Left kidney (tissue), 2 donors: ENCODE results near the gene COQ7. TPM values are rescaled to one million over a fixed set of nuclear protein-coding genes. Genes with fewer than 3 reads are reported as not detected.
A peak's percentile ranks its signal among the peaks of the same experiment; 100 is the strongest.

Experiments
- DNase-seq: peaks from one replicate; pipeline ENCODE4 v3.0.0-alpha.2; 2013
- polyA plus RNA-seq: library from polyadenylated mRNA; unstranded; fragments of 120-200 nt; gene quantifications from one replicate; pipeline ENCODE4 v1.2.1, GENCODE V29; 2013; ENCODE audit not compliant: insufficient read length

The COQ7 gene
- polyA plus RNA-seq, 1 donor, result 36.3 TPM

DNA sequence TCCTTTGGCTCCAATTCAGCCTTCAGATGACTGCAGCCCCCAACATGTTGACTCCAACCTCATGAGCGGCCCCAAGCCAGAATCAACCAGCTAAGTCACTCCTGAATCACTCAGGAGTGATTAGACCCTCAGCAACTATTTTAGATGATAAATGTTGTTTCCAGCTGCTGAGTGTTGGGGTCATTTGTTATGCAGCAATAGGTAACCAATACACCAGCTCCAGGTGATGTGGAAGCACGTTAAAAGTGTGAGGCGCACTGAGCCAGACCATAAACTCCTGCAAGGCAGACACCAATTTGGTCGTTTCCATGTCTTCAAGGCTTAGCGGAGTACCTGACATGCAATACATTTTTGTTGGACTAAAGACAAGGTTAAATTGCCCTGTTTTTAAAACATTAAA, 17.5 kb downstream of the COQ7 start:
- no peak for DNase-seq

DNA sequence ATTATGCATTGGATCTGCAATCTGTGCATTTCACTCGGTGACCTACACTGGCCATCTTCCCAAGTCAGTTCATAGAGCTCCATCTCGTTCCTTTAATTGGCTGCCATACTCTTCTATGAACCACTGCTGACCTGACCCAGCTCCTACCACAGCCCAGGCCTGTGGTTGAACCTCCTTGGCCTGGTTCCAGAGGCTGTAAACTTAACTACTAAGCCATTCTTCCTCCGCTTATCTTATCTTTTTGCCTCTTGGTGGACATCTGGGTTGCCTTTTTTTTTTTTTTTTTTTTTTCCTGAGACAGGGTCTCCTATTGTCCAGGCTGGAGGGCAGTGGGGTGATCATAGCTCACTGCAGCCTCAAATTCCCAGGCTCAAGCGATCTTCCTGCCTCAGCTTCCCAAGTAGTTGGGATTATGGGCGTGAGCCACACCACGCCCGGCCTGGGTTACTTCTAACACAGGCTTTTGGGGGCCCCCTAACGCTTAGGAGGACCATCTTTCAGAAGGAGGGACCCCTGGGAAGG, 18.3 kb downstream of the COQ7 start:
- DNase-seq, result no peak

DNA sequence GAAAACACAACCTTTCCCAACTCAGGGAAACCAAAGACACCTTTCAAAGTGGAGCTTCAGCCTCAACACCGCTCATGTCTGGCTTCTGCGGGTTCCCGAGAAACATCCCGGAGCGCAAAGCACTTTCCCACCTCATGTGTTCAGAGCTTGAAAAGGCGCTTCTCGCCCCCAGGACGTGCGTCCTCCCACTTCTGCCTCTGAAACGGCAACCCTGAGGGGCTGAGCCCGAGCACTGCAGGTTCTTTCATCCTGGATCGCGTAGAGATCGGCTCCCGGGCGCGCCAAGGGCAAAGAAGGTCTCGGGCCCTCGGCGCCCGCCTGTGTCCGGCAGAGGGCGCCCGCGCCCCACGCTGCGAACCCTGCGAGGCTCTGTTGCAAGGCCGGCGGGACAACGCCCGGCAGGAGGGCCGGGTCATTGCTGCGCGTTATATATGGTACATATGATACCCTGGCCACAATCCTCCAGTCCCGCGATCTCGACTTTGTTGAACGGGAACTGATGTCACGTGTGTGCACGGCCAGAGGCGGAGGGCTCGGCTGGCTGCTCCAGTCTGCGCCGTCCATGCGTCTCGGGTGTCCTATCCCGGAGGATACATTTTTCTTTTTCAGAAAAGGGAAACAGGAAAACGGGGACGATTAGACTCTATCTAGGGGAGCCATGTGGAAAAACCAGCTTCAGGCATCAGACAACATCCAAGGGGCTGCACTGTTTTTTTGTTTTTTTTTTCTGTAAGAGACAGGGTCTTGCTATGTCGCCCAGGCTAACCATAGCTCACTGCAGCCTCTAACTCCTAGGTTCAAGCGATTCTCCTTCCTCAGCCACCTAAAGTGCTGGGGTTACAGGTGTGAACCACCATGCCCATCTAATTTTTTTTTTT, 19.1 kb downstream of the COQ7 start:
- DNase-seq, result peak; percentile 86

- DNase-seq, result no peak
Observed at GRCh38 chr16:19088341-19088916, 21.0 kb downstream of the COQ7 start.

- no peak for DNase-seq
Observed at GRCh38 chr16:19089410-19089955, 22.1 kb downstream of the COQ7 start.

- no peak for DNase-seq
Observed at GRCh38 chr16:19090916-19091315, 23.5 kb downstream of the COQ7 start.

DNA sequence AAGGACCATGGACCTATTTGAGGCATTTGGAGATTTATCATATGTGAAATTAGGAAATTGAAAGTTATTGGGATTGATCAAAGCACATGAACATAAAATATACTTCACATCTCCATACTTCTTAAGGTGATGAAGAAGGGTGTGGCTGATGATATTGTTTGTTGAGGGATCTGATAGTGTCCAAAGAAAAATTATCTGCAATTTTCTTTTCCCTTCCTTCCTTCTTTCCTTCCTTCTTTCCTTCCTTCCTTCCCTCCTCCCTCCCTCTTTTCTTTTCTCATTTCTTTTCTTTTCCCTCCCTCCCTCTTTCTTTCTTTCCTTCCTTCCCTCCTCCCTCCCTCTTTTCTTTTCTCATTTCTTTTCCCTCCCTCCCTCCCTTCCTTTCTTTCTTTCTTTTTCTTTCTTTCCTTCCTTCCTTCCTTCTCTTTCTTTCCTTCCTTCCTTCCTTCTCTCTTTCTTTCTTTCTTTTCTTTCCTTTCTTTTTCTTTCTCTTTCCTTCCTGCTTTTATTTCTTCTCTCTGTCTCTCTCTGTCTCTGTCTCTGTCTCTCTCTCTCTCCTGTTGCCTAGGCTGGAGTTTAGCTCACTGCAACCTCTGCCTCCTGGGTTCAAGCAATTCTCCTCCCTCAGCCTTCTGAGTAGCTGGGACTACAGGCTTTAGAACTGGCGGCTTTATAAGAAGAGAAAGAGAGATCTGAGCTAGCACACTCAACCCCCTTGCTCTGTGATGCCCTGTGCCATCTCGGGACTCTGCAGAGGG, 25.4 kb downstream of the COQ7 start:
- DNase-seq, result no peak

- DNase-seq, result no peak
Observed at GRCh38 chr16:19093631-19094541, 26.5 kb downstream of the COQ7 start.

DNA sequence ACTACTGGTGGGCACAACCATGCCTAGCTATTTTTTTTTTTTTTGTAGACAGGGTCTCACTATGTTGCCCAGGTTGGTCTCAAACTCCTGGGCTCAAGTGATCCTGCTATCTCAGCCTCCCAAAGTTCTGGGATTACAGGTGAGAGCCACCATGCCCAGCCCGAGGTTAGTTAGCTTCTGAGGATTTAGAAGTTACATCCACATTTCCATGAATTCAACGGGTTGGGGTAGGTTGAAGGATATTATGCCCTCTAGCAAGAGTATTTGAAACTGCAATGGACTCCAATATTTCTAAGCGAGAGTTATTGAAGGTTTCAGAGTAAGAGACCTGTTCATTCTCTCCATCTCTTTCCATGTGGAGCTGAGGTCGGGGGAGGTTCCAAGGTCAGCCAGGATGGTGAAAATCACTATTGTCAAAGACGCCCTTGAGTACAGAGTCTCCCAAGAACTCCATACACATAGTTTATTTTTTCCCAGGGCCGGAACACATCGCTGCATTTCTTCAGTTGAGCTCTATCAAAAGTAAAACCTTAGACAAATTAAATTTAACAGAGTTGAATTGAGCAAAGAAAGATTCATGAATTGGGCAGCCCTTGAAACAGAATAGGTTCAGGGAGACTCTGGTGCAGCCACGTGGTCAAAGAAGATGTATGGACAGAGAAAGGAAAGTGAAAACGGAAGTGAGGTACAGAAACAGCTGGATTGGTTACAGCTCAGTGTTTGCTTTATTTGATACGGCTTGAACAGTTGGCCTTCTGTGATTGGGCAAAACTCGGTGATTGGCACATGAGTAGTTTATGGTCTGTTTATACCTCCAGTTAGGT, 27.3 kb downstream of the COQ7 start:
- DNase-seq, result no peak

- no peak for DNase-seq
Observed at GRCh38 chr16:19095654-19096053, 28.2 kb downstream of the COQ7 start.

GRCh38 chr16:19098173-19098572, 30.8 kb downstream of the COQ7 start:
- DNase-seq, result no peak

DNA sequence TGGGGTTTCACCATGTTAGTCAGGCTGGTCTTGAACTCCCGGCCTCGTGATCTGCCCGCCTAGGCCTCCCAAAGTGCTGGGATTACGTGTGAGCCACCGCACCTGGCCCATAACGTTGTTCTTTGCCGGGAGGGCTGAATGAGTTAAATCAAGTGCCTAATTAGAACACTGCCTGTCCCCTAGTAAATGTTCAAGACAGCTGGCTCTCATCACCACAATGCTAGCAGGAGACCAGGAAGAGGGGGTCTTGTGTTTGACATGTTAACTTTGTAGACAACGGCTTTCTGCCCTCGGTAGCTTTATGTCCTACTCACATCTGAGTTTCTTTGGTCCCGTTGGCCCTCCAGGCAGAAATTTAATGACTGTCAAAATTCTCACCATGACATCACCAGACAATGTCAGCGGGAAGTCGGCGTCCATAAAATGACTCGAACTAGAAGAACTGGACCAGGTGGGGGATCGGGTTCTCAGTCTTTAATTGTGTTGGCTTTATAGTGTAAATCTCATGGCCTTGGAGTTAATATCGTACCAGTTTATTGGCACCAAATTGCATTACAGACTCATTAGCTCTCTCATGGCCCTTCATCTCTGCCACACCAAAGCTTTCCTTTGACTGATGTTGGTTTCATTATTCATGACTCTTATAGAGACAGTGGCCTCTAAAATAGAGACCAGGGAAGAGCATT, 34.9 kb downstream of the COQ7 start:
- DNase-seq, result peak; percentile 47

DNA sequence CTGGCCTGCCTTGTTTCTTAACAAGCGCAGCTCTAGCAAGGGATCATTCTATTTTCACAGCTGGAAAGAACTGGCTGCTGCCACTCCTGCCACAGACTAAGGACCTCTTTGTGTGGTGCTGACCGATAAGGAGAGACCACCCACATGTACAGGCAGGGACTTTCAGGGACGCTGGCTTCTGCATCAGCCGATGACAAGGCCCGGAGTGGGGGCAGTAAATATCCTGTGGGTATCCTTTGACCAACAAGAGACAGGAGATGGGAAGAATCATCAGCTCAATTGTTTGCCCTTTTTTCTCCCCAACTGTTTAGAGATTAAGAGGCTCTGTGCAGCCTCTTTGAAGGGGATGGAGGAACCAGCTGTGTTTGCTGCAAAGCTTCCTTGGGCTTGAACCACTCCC, 37.2 kb downstream of the COQ7 start:
- no peak for DNase-seq

GRCh38 chr16:19105131-19105530, 37.7 kb downstream of the COQ7 start:
- no peak for DNase-seq

DNA sequence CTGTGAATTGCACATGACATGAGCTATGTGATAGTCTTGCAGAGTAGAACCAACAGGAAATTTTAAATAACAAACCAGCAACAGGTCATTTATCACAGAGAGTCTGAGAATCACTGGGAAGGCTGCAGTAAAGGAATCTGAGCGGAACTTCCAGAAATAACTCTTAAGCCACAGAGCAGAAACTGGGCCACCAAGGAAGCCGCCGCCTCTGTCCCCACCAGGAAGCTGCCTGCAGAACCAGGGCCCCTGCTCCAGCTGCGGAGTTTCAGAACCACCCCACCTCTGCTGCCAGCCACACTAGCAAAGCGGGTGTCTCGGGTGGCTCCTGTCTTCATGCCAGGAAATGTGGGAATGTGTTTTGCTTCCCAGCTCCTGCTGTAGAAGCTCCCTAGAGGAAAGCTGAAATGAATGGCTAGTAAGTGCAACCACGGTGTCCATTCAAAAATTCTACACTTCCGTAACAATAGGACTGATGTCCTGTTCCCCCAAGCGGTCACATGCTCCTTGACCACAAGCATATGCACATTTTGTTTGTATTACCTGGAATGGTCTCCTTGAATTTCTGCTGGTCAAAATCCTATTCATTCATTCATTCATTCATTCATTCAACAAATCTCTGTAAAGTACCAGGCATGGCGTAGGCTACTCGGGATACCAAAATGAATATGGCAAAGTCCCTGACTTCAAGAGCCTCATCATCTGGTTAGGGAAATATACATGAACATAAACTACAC, 38.6 kb downstream of the COQ7 start:
- no peak for DNase-seq

GRCh38 chr16:19106625-19107020, 39.2 kb downstream of the COQ7 start:
- DNase-seq, result no peak

- DNase-seq, result no peak
Observed at GRCh38 chr16:19108409-19109287, 41.2 kb downstream of the COQ7 start.

DNA sequence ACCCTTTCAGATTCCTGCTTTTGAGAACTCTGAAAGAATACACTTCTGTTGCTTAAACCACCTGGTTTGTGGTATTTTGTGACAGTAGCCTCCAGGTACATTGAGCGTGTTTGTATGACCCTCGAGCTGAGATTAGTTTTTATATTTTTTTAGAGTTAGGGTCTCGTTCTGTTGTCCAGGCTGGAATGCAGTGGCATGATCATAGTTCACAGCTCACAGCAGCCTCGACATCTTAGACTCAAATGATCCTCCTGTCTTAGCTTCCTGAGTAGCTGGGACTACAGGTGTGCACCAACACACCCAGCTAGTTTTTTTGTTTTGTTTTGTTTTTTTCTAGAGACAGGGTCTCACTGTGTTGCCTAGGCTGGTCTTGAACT, 41.9 kb downstream of the COQ7 start:
- DNase-seq, result no peak
